Ascending aorta (tissue), 2 donors: ENCODE measurements around the gene RXRA. TPM values are rescaled to one million over a fixed set of nuclear protein-coding genes. Genes with fewer than 3 reads are reported as not detected.
"Not testable (repeated sequence)": the region's sequence is repeated elsewhere in the genome, so short reads cannot be mapped to it uniquely, and the experiment has no call there.

Experiments used
- DNase-seq, 2 donors: peaks; one replicate each; pipeline ENCODE4 v3.0.0-alpha.2; 2019; ENCODE audit warnings: low spot score in 2 of 2
- H3K27ac ChIP-seq, 2 donors: fragments of 200-600 bp; sonication (generic); one replicate each; pipeline ENCODE4 v1.5.1; 2016 to 2017; ENCODE audit warnings: mild to moderate bottlenecking in 1 of 2
- H3K27me3 ChIP-seq: fragments of 200-600 bp; sonication (generic); one replicate; pipeline ENCODE4 v1.5.1; 2017
- H3K36me3 ChIP-seq, 2 donors: fragments of 200-600 bp; sonication (generic); one replicate each; pipeline ENCODE4 v1.5.1; 2016
- H3K4me1 ChIP-seq, 2 donors: fragments of 200-600 bp; sonication (generic); one replicate each; pipeline ENCODE4 v1.5.1; 2016 to 2017; ENCODE audit warnings: mild to moderate bottlenecking in 1 of 2
- H3K4me3 ChIP-seq, 2 donors: fragments of 200-600 bp; sonication (generic); one replicate each; pipeline ENCODE4 v1.5.1; 2016 to 2017; ENCODE audit warnings: mild to moderate bottlenecking in 1 of 2
- H3K9me3 ChIP-seq, 2 donors: fragments of 200-600 bp; sonication (generic); one replicate each; pipeline ENCODE4 v1.5.1; 2016
- intact Hi-C: fragments of 100-400 bp; cut with DNase I; formaldehyde crosslinking; loops from one replicate; pipeline ENCODE4 v1.15.1; 2023
- total RNA-seq: library from RNA; depleted of rRNA; stranded (reverse); fragments of >200 nt; gene quantifications from one replicate; pipeline ENCODE4 v1.1.0, GENCODE V29; 2016
- TF ChIP-seq, protein P1 (sequence below), 3 experiments: fragments of 200-600 bp in 2 of 3; fragments of 450-650 bp in 1 of 3; sonication (generic) in 2 of 3; IDR thresholded peaks; one replicate each; pipeline ENCODE4 v1.5.1; 2016 to 2019; ENCODE audit warnings: antibody characterized with exemption in 3 of 3, mild to moderate bottlenecking in 1 of 3, moderate library complexity in 1 of 3

The RXRA gene
- total RNA-seq, 1 donor from 2014 or later, result 64.1 TPM

DNA sequence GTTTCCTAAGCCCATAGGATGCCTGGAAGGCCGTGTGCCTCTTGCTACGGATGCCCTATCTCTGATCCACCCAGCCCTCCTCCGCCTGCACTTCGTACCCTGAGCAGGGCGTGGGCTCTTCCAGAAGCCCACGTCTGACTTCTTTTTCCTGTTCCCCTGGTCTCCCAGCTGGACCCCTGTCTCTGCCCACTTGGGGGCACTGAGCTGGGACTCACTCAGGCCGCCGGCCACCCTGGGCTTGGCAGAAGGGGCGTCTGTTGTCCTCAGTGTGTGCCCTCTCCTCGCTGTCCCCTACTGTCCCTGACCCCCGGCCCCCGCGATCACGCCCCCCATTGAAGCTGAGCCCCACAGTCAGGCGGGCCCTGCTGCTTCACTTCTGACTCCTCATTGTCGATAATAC is 22.0 kb upstream of the RXRA start:
- Histone ChIP-seq H3K9me3 (no peaks in the 10 kb centered on the region), H3K4me1 (no peaks in the 10 kb centered on the region), H3K27ac (no peak overlapping the region), H3K27me3 (no peaks in the 10 kb centered on the region), H3K4me3 (no peak overlapping the region), H3K36me3 (no peaks in the 10 kb centered on the region)
- TF ChIP-seq, protein P1, sequence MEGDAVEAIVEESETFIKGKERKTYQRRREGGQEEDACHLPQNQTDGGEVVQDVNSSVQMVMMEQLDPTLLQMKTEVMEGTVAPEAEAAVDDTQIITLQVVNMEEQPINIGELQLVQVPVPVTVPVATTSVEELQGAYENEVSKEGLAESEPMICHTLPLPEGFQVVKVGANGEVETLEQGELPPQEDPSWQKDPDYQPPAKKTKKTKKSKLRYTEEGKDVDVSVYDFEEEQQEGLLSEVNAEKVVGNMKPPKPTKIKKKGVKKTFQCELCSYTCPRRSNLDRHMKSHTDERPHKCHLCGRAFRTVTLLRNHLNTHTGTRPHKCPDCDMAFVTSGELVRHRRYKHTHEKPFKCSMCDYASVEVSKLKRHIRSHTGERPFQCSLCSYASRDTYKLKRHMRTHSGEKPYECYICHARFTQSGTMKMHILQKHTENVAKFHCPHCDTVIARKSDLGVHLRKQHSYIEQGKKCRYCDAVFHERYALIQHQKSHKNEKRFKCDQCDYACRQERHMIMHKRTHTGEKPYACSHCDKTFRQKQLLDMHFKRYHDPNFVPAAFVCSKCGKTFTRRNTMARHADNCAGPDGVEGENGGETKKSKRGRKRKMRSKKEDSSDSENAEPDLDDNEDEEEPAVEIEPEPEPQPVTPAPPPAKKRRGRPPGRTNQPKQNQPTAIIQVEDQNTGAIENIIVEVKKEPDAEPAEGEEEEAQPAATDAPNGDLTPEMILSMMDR (IDR thresholded peaks at IDR 0.05), result no peak
- no peak for DNase-seq
- intact Hi-C loops, result no loop called here

DNA sequence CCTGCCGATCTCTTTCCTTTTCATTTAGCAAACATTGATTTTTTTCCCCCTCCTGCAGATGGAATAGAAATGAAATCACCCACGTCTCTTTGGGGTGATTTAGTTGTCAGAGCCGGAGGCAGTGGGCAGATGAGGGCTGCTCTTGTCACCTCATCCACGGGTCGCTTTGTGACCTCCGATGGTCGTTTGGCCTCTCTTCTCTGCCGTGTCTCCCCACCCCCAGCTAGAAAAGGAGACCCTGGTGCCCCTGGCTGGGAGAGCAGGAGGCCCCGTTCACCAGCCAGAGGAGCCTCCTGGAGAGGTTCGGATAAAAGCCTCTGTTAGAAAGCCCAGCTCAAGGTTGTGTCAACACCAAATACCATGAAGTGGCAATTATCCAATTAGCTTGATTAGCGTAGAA is 21.6 kb upstream of the RXRA start:
- Histone ChIP-seq H3K27ac (no peak overlapping the region), H3K4me3 (no peak overlapping the region), H3K4me1 (no peaks in the 10 kb centered on the region), H3K36me3 (no peaks in the 10 kb centered on the region), H3K9me3 (no peaks in the 10 kb centered on the region), H3K27me3 (no peaks in the 10 kb centered on the region)
- no peak for DNase-seq
- TF ChIP-seq, protein P1 (IDR thresholded peaks at IDR 0.05), result no peak
- intact Hi-C loops, result no loop called here

DNA sequence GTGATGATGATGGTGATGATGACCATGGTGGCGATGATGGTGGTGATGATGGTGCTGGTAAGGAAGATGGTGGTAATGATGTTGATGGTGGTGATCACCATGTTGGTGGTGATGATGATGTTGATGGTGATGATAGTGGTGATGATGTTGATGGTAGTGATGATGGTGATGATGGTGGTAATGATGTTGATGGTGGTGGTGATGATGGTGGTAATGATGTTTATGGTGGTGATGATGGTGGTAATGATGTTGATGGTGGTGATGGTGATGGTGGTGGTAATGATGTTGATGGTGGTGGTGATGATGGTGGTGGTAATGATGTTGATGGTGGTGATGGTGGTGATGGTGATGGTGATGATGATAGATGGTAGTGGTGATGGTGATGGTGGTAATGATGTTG is 20.7 kb upstream of the RXRA start:
- Histone ChIP-seq H3K9me3 (no peaks in the 10 kb centered on the region), H3K4me3 (no peak overlapping the region), H3K36me3 (no peaks in the 10 kb centered on the region), H3K27ac (no peak overlapping the region), H3K27me3 (no peaks in the 10 kb centered on the region), H3K4me1 (no peaks in the 10 kb centered on the region)
- DNase-seq, result no peak
- TF ChIP-seq, protein P1 (IDR thresholded peaks at IDR 0.05), result no peak
- intact Hi-C loops, result no loop called here

DNA sequence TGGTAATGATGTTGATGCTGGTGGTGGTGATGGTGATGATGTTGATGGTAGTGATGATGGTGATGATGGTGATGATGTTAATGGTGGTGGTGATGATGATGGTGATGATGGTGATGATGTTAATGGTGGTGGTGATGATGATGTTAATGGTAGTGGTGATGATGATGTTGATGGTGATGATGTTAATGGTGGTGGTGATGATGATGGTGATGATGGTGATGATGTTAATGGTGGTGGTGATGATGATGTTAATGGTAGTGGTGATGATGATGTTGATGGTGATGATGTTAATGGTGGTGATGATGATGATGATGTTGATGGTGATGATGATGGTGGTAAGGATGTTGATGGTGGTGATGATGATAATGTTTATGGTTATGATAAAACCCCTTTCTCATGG is 20.2 kb upstream of the RXRA start:
- DNase-seq, H3K4me1 ChIP-seq, H3K4me3 ChIP-seq, H3K27ac ChIP-seq, H3K27me3 ChIP-seq, intact Hi-C loops, H3K9me3 ChIP-seq, H3K36me3 ChIP-seq: not testable (repeated sequence)

DNA sequence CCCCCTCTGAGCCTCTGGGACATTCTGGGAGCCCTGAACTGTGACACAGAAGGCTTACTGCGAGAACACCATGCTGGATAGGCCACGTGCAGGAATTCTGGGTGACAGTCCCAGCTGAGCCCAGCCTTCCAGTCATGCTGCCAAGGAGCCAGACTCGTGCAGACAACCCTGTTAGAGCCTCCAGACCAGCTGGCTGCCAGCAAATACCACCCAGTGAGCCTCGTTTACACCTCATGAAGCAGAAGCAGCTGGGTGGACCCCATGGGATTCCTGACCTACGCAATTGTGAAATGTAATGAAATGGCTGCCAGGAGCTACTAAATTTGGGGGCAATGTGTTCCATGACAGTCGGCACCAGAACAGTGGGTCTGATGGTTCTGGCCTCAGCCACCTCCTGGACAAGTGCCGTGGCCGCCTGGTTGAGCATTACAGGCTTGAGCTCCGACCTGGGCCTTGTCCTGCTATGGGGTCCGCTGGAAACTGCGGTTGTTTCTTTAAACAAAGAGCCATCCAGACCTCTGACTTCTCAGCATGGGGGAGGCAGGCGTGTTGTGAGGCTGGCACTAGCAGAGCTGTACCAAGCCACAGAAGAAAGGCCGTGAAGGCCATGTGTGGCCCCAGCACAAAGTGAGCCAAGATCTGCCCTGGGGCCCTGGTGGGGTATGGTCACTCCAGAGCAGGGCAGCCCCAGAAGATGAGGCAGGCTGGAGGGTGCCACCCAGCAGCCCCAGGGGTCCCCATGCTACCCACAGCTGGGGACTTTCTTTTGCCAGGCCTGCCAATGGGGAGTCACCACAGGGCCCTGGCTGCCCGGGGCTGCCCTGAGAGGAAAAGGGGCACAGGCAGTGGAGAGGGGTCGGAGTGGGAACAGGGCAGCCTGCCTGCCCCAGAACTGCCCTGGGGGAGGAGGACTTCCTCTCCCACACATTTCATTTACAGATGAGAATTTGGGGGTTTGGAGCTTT is 19.3 kb upstream of the RXRA start:
- TF ChIP-seq, protein P1 (IDR thresholded peaks at IDR 0.05), result no peak
- no peaks in the 10 kb centered on the region for H3K36me3 ChIP-seq
- intact Hi-C loops, result no loop called here
- H3K4me1 ChIP-seq, result no peaks in the 10 kb centered on the region
- no peak overlapping the region for H3K27ac ChIP-seq
- peaks cover 0 to 7% of the 10 kb centered on the region in 2 donors for H3K9me3 ChIP-seq
- DNase-seq, result no peak
- no peaks in the 10 kb centered on the region for H3K27me3 ChIP-seq
- no peak overlapping the region for H3K4me3 ChIP-seq
